Endothelial cell of umbilical vein (primary cell): ENCODE data around the gene MAST4.

Experiments used
- EZH2 ChIP-seq: IDR thresholded peaks from 2 replicates; pipeline ENCODE4 v1.6.1; 2012; ENCODE audit warnings: borderline replicate concordance, low read depth, mild to moderate bottlenecking, moderate library complexity, low read length, inconsistent platforms; ENCODE audit not compliant: severe bottlenecking
- POLR2AphosphoS5 ChIP-seq: IDR thresholded peaks from 2 replicates; pipeline ENCODE4 v1.6.1; 2012; ENCODE audit warnings: low read depth, mild to moderate bottlenecking, control low read depth, low read length, moderate library complexity; ENCODE audit not compliant: insufficient read depth
- TF ChIP-seq, protein P1 (sequence below), 2 donors: IDR thresholded peaks; 1 replicate in 1 of 2; 2 replicates in 1 of 2; pipeline ENCODE4 v1.5.1; 2011; ENCODE audit warnings: low read length in 2 of 2, mild to moderate bottlenecking in 2 of 2, moderate library complexity in 2 of 2, control low read depth in 1 of 2, inconsistent platforms in 1 of 2, low read depth in 1 of 2; ENCODE audit not compliant: insufficient read depth in 1 of 2; ENCODE audit errors: extremely low read depth in 1 of 2

GRCh38 chr5:66739021-66739420 lies 142.8 kb downstream of the MAST4 start:
- TF ChIP-seq EZH2 (no peak), POLR2AphosphoS5 (no peak)
- TF ChIP-seq, protein P1, sequence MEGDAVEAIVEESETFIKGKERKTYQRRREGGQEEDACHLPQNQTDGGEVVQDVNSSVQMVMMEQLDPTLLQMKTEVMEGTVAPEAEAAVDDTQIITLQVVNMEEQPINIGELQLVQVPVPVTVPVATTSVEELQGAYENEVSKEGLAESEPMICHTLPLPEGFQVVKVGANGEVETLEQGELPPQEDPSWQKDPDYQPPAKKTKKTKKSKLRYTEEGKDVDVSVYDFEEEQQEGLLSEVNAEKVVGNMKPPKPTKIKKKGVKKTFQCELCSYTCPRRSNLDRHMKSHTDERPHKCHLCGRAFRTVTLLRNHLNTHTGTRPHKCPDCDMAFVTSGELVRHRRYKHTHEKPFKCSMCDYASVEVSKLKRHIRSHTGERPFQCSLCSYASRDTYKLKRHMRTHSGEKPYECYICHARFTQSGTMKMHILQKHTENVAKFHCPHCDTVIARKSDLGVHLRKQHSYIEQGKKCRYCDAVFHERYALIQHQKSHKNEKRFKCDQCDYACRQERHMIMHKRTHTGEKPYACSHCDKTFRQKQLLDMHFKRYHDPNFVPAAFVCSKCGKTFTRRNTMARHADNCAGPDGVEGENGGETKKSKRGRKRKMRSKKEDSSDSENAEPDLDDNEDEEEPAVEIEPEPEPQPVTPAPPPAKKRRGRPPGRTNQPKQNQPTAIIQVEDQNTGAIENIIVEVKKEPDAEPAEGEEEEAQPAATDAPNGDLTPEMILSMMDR (IDR thresholded peaks at IDR 0.05; ENCODE audit: extremely low read depth in 1 of 2, insufficient read depth in 1 of 2, low read depth in 1 of 2, low read length in 2 of 2): no peak
